Measurements from ENCODE around the gene GPR176. TPM values are rescaled to one million over a fixed set of nuclear protein-coding genes. Genes with fewer than 3 reads are reported as not detected.

The GPR176 gene
- total RNA-seq, 2 experiments from 2014 or later, result not detected

- H3K4me1 Mint-ChIP-seq, result no peaks in the 10 kb centered on the region
- no peaks in the 10 kb centered on the region for H3K36me3 Mint-ChIP-seq
- no peak for ATAC-seq
- H3K9me3 Mint-ChIP-seq (ENCODE audit: low read depth), result no peaks in the 10 kb centered on the region
- CTCF ChIA-PET, result no interaction called here
- H3K4me3 Mint-ChIP-seq, result no peak overlapping the region
- peaks cover 29% of the 10 kb centered on the region for H3K27me3 Mint-ChIP-seq
- no peak overlapping the region for H3K27ac Mint-ChIP-seq
- no peak for DNase-seq
Observed at GRCh38 chr15:39882602-39883001, 37.5 kb downstream of the GPR176 start.

- H3K4me3 Mint-ChIP-seq, result no peak overlapping the region
- H3K4me1 Mint-ChIP-seq, result no peaks in the 10 kb centered on the region
- ATAC-seq (no peak), DNase-seq (no peak)
- CTCF ChIA-PET, result no interaction called here
- H3K27ac Mint-ChIP-seq, result no peak overlapping the region
- H3K9me3 Mint-ChIP-seq (ENCODE audit: low read depth), result no peaks in the 10 kb centered on the region
- H3K36me3 Mint-ChIP-seq, result no peaks in the 10 kb centered on the region
- H3K27me3 Mint-ChIP-seq, result peaks cover 33% of the 10 kb centered on the region
Observed at GRCh38 chr15:39881790-39882189, 38.3 kb downstream of the GPR176 start.

- H3K27ac Mint-ChIP-seq, result no peak overlapping the region
- no peaks in the 10 kb centered on the region for H3K36me3 Mint-ChIP-seq
- H3K9me3 Mint-ChIP-seq (ENCODE audit: low read depth), result no peaks in the 10 kb centered on the region
- H3K4me1 Mint-ChIP-seq, result no peaks in the 10 kb centered on the region
- ATAC-seq (no peak), DNase-seq (no peak)
- no peak overlapping the region for H3K4me3 Mint-ChIP-seq
- H3K27me3 Mint-ChIP-seq, result peaks cover 35% of the 10 kb centered on the region
- CTCF ChIA-PET, result no interaction called here
Observed at GRCh38 chr15:39880718-39881387, 39.2 kb downstream of the GPR176 start.

- no peaks in the 10 kb centered on the region for H3K36me3 Mint-ChIP-seq
- H3K4me1 Mint-ChIP-seq, result peaks cover 8% of the 10 kb centered on the region
- DNase-seq (no peak), ATAC-seq (no peak)
- CTCF ChIA-PET, result no interaction called here
- no peaks in the 10 kb centered on the region for H3K9me3 Mint-ChIP-seq (ENCODE audit: low read depth)
- no peak overlapping the region for H3K27ac Mint-ChIP-seq
- H3K4me3 Mint-ChIP-seq, result no peak overlapping the region
- H3K27me3 Mint-ChIP-seq, result peaks cover 19% of the 10 kb centered on the region
Observed at GRCh38 chr15:39878406-39878785, 41.7 kb downstream of the GPR176 start.

- DNase-seq, result peak; percentile 44
- Mint-ChIP-seq H3K4me1 (peaks cover 14% of the 10 kb centered on the region), H3K27ac (no peak overlapping the region), H3K4me3 (no peak overlapping the region), H3K9me3 (ENCODE audit: low read depth) (no peaks in the 10 kb centered on the region), H3K27me3 (peaks cover 8% of the 10 kb centered on the region), H3K36me3 (no peaks in the 10 kb centered on the region)
- CTCF ChIA-PET, result interaction anchor here (0.7 to 2.0 kb wide), 9 partner anchors 13 to 295 kb away, joined by 3 to 6 read pairs (median 3); partner anchors contain the start of genes FSIP1 and THBS1
- peak; percentile 55 for ATAC-seq
Observed at GRCh38 chr15:39874890-39875549, 45.0 kb downstream of the GPR176 start.

- Mint-ChIP-seq H3K36me3 (no peaks in the 10 kb centered on the region), H3K27me3 (peaks cover 8% of the 10 kb centered on the region), H3K4me1 (peaks cover 14% of the 10 kb centered on the region), H3K4me3 (no peak overlapping the region), H3K27ac (no peak overlapping the region), H3K9me3 (ENCODE audit: low read depth) (no peaks in the 10 kb centered on the region)
- no peak for DNase-seq
- peak; percentile 23 for ATAC-seq
- CTCF ChIA-PET, result interaction anchor here (0.7 to 2.3 kb wide), 6 partner anchors 15 to 294 kb away, joined by 3 to 6 read pairs (median 6); partner anchors contain the start of genes FSIP1 and THBS1
Observed at GRCh38 chr15:39873978-39874377, 46.1 kb downstream of the GPR176 start.

GRCh38 chr15:39870537-39870936, 49.5 kb downstream of the GPR176 start:
- H3K4me3 Mint-ChIP-seq, result no peak overlapping the region
- ATAC-seq (no peak), DNase-seq (no peak)
- H3K27me3 Mint-ChIP-seq, result peaks cover 15% of the 10 kb centered on the region
- H3K27ac Mint-ChIP-seq, result no peak overlapping the region
- CTCF ChIA-PET, result no interaction called here
- H3K9me3 Mint-ChIP-seq (ENCODE audit: low read depth), result no peaks in the 10 kb centered on the region
- no peaks in the 10 kb centered on the region for H3K36me3 Mint-ChIP-seq
- H3K4me1 Mint-ChIP-seq, result peaks cover 14% of the 10 kb centered on the region

- CTCF ChIA-PET, result interaction anchor here (1.1 kb wide), 1 partner anchor 18 kb away, joined by 3 read pairs; no protein-coding TSS in a partner anchor
- Mint-ChIP-seq H3K9me3 (ENCODE audit: low read depth) (no peaks in the 10 kb centered on the region), H3K4me3 (no peak overlapping the region), H3K27me3 (peaks cover 21% of the 10 kb centered on the region), H3K4me1 (peaks cover 14% of the 10 kb centered on the region), H3K27ac (no peak overlapping the region), H3K36me3 (no peaks in the 10 kb centered on the region)
- ATAC-seq (no peak), DNase-seq (no peak)
Observed at GRCh38 chr15:39869858-39870515, 50.1 kb downstream of the GPR176 start.

- DNase-seq (no peak), ATAC-seq (no peak)
- H3K4me1 Mint-ChIP-seq, result peaks cover 12% of the 10 kb centered on the region
- H3K27ac Mint-ChIP-seq, result no peak overlapping the region
- no peaks in the 10 kb centered on the region for H3K36me3 Mint-ChIP-seq
- no peak overlapping the region for H3K4me3 Mint-ChIP-seq
- peaks cover 26% of the 10 kb centered on the region for H3K27me3 Mint-ChIP-seq
- no peaks in the 10 kb centered on the region for H3K9me3 Mint-ChIP-seq (ENCODE audit: low read depth)
- CTCF ChIA-PET, result interaction anchor here (1.1 kb wide), 1 partner anchor 19 kb away, joined by 3 read pairs; no protein-coding TSS in a partner anchor
Observed at GRCh38 chr15:39869254-39869653, 50.8 kb downstream of the GPR176 start.

GRCh38 chr15:39868396-39868795, 51.7 kb downstream of the GPR176 start:
- Mint-ChIP-seq H3K27ac (no peak overlapping the region), H3K27me3 (peaks cover 31% of the 10 kb centered on the region), H3K9me3 (ENCODE audit: low read depth) (no peaks in the 10 kb centered on the region), H3K4me3 (no peak overlapping the region), H3K4me1 (peaks cover 6% of the 10 kb centered on the region), H3K36me3 (no peaks in the 10 kb centered on the region)
- CTCF ChIA-PET, result interaction anchor here (1.7 kb wide), 1 partner anchor 23 kb away, joined by 3 read pairs; no protein-coding TSS in a partner anchor
- DNase-seq, result no peak
- no peak for ATAC-seq

GRCh38 chr15:39864116-39864515, 56.0 kb downstream of the GPR176 start:
- Mint-ChIP-seq H3K27ac (no peak overlapping the region), H3K27me3 (peaks cover 36% of the 10 kb centered on the region), H3K4me1 (no peaks in the 10 kb centered on the region), H3K4me3 (no peak overlapping the region), H3K9me3 (ENCODE audit: low read depth) (no peaks in the 10 kb centered on the region), H3K36me3 (no peaks in the 10 kb centered on the region)
- DNase-seq, result no peak
- CTCF ChIA-PET, result no interaction called here
- no peak for ATAC-seq

- Mint-ChIP-seq H3K27ac (no peak overlapping the region), H3K4me1 (no peaks in the 10 kb centered on the region), H3K4me3 (no peak overlapping the region), H3K27me3 (peaks cover 31% of the 10 kb centered on the region), H3K36me3 (no peaks in the 10 kb centered on the region), H3K9me3 (ENCODE audit: low read depth) (no peaks in the 10 kb centered on the region)
- CTCF ChIA-PET, result no interaction called here
- no peak for DNase-seq
- no peak for ATAC-seq
Observed at GRCh38 chr15:39860871-39861270, 59.2 kb downstream of the GPR176 start.

GRCh38 chr15:39860200-39860599, 59.9 kb downstream of the GPR176 start:
- H3K4me1 Mint-ChIP-seq, result no peaks in the 10 kb centered on the region
- no peak overlapping the region for H3K27ac Mint-ChIP-seq
- H3K27me3 Mint-ChIP-seq, result peaks cover 29% of the 10 kb centered on the region
- CTCF ChIA-PET, result no interaction called here
- DNase-seq (no peak), ATAC-seq (no peak)
- H3K9me3 Mint-ChIP-seq (ENCODE audit: low read depth), result no peaks in the 10 kb centered on the region
- no peaks in the 10 kb centered on the region for H3K36me3 Mint-ChIP-seq
- H3K4me3 Mint-ChIP-seq, result no peak overlapping the region

GRCh38 chr15:39859636-39860035, 60.4 kb downstream of the GPR176 start:
- ATAC-seq (no peak), DNase-seq (no peak)
- Mint-ChIP-seq H3K27ac (no peak overlapping the region), H3K4me3 (no peak overlapping the region), H3K9me3 (ENCODE audit: low read depth) (no peaks in the 10 kb centered on the region), H3K4me1 (no peaks in the 10 kb centered on the region), H3K27me3 (peaks cover 27% of the 10 kb centered on the region), H3K36me3 (no peaks in the 10 kb centered on the region)
- CTCF ChIA-PET, result no interaction called here
